Pons (tissue), 1 donor: Measurements from ENCODE around the gene C3orf20.

Experiments used
- DNase-seq: peaks from one replicate; pipeline ENCODE4 v3.0.0-alpha.2; 2016; ENCODE audit warnings: low spot score

Gene C3orf20

DNA sequence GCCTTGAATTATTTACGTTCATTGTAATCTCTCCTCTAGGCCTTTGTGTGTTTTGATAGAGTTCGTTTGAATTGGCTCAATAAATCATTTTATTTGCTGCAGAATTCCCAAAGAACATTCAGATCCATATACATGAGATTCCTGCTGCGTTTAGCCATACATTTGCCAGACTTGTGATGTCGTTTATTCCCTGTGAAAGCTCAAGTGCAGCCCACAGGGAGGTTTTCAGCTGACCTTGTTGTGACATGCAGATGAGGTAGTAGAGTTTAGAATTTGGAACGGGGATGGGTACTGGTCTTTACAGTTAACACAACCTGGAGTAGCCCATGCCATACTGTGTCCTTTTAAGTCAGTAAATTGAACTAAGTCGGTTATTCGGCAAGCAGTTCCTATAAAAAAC lies at the start of gene C3orf20:
C3orf20 (plus strand) TSS at position 301 of the 400 bp plus-strand sequence. CDS start 7,573 bp downstream, outside the sequence.
- DNase-seq: no peak

- no peak for DNase-seq
Observed at GRCh38 chr3:14625443-14625842, 49.5 kb upstream of the C3orf20 start.

- DNase-seq: no peak
Observed at GRCh38 chr3:14627815-14628214, 47.1 kb upstream of the C3orf20 start.

DNA sequence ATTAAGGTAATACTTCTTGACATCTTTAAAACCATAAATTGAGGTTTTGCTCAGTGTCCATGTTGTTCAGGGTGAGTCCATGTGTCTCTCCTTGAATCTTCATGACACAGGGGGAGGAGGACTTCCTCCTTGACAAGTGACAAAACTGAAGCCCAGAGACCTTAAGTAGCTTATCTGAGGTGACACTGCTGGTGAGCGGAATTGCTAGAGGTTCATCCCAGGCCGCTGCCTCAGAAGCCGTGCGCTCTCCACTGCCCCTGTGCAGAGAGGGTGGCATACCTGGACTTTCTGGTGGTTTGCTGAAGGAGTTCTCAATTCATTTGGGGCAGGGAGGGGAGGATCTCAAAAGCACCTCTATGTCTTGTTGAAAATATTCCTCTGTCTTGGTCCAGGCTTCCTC lies 46.5 kb upstream of the C3orf20 start:
- DNase-seq: no peak

DNA sequence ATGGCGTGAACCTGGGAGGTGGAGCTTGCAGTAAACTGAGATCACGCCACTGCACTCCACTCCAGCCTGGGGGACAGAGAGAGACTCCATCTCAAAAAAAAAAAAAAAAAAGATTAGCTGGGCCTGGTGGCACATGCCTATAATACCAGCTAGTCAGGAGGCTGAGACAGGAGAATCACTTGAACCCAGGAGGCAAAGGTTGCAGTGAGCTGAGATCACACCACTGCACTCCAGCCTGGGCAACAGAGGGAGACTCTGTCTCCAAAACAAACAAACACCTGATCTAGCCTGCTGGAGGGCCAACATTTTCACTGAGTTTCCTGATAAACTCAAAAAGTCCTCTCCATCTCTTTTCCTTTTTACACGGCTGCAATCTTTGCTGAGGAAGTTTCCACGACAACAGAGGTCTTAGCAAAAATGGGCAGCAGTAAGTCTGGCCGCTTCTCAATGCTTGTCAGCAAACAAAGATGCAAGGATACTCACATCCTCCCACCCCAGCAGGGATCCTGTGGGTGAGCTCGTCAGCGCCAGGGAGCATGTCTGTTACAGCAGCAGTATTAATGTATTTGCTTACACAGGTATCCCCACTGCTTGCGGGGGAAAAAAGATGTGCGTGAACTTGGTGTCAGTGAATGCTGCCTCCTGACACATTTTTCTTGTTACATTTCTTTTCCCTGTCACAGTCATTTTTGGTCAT lies 44.4 kb upstream of the C3orf20 start:
- DNase-seq: no peak

- DNase-seq: no peak
Observed at GRCh38 chr3:14631101-14631497, 43.8 kb upstream of the C3orf20 start.

DNA sequence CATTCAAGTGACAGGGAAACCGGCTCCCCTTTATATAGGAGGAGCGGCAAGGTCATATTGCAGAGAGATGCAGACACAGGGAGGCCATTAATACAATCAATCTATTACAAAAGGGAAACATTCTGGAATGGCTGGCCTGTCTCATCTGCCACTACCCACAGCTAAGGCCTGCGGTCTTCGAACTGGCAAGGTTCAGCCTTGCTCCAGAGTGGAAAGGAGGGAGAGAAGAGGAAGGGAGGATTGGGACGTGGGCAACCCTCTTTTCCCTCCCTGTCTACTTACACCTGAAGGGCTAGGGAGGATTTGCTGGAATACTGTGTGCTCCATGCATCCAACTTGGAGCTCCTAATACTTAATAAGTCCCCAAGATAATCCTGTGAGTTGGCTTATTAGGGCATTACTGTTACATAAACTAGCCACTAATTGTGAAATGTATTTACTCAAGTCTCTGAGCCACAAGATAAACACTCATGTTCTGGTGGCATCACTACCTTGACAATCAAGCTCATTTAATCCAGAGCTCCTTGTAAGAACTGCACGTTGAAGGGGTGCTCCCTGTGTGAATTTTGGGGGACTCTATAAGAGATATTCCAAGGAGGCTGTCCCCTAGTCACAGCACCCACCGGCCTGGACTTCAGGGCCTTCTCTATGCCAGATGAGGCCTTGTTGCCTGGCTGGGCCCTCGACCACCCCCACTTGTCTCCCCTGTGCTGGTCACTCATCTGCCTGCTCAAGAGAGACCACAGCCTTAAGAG lies 43.1 kb upstream of the C3orf20 start:
- no peak for DNase-seq

DNA sequence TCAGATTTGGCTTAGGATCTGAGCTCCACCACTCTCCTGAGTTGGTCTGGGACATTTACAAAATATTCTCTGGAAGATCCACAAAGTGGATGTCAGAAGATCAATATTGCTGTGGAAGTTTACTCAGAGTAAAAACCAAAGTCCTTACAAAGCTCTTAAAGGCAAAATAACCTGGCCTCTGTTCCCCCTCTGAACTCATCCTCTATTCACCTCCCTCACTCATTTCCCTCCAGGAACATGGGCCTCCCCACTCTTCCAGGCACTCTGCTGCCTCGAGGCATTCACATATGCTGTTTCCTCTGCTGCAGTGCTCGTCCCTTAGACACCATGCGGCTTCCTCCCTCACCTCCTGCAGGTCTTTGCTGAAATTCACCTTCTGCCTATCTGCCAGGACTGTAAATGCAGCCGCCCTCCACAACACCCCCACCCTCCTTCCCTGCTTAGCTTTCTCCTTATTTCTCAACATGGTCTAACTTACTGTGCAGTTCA lies 42.5 kb upstream of the C3orf20 start:
- no peak for DNase-seq

DNA sequence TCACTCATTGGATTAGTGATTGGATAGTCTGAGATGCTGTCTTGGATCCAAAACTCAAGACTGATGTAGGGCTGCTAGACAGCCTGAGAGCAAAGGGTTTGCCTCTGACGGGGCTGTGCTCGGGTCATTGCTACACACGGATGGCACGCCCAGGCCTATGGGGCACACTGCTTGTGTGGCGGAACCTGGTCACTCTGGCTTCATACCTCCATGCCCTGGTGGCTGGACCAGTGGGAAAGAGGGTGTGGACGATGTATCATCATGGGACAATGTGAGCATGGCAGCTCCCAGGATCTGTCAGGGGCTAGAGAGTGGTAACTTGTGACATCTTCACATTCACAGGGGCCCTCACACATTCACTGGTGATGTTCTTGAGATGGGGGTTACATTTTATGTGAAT lies 41.5 kb upstream of the C3orf20 start:
- DNase-seq: no peak

- DNase-seq: no peak
Observed at GRCh38 chr3:14633819-14634424, 41.0 kb upstream of the C3orf20 start.

GRCh38 chr3:14634763-14635400 lies 40.1 kb upstream of the C3orf20 start:
- no peak for DNase-seq

GRCh38 chr3:14636496-14637087 lies 38.3 kb upstream of the C3orf20 start:
- no peak for DNase-seq

- DNase-seq: no peak
Observed at GRCh38 chr3:14640157-14640562, 34.8 kb upstream of the C3orf20 start.

- no peak for DNase-seq
Observed at GRCh38 chr3:14640734-14641133, 34.2 kb upstream of the C3orf20 start.

DNA sequence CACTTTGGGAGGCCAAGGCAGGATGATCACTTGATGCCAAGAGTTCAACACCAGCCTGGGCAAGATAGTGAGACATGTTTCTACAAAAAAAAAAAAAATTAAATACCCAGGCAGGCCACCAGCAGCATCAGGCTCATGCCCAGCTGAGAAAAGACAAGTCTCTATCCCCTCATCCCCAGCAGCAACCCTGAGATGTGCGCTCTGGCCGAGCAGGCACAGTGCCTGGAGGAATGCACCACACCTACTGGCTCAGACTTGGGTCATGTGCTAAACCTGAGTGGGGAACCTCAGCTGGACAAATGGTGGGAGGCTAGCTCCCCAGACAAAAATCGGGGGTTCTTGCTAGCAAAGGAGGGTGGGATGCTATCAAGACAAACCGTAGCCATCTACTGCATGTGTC lies 33.6 kb upstream of the C3orf20 start:
- DNase-seq: no peak

- DNase-seq: no peak
Observed at GRCh38 chr3:14645453-14645852, 29.5 kb upstream of the C3orf20 start.

GRCh38 chr3:14646131-14646573 lies 28.8 kb upstream of the C3orf20 start:
- DNase-seq: no peak

DNA sequence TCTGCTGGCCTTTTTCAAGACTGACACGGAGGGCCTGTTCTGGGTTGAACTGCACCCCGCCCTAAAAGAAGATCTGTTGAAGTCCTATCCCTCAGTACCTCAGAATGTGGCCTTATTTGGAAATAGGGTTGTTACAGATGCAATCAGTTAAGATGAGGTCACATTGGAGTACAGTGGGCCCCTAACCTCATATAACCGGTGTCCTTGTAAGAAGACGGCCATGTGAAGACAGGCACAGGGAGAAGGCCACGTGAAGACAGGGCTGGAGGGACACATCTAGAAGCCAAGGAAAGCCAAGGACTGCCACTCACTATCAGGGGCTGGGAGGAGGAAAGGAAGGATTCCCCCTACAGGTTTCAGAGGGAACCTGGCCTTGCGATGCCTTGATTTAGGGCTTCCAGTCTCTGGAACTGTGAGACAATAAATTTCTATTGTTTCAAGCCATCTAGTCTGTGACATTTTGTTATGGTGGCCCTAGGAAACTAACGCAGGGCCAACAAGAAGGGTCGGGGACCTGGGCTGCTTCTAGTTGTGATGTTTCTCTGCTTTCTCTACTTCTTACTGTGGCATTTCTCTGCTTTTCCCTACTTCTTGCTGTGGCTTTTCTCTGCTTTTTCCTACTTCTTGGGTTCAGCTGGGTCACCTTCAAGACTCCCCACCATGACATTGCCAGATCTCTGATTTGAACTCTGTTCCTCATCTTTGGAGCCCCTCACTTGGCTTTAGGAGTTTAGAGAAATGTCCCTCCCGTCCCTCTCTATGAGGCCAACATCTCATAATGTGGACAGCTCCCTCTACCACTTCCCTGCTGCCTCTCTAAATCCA lies 28.1 kb upstream of the C3orf20 start:
- DNase-seq: no peak

DNA sequence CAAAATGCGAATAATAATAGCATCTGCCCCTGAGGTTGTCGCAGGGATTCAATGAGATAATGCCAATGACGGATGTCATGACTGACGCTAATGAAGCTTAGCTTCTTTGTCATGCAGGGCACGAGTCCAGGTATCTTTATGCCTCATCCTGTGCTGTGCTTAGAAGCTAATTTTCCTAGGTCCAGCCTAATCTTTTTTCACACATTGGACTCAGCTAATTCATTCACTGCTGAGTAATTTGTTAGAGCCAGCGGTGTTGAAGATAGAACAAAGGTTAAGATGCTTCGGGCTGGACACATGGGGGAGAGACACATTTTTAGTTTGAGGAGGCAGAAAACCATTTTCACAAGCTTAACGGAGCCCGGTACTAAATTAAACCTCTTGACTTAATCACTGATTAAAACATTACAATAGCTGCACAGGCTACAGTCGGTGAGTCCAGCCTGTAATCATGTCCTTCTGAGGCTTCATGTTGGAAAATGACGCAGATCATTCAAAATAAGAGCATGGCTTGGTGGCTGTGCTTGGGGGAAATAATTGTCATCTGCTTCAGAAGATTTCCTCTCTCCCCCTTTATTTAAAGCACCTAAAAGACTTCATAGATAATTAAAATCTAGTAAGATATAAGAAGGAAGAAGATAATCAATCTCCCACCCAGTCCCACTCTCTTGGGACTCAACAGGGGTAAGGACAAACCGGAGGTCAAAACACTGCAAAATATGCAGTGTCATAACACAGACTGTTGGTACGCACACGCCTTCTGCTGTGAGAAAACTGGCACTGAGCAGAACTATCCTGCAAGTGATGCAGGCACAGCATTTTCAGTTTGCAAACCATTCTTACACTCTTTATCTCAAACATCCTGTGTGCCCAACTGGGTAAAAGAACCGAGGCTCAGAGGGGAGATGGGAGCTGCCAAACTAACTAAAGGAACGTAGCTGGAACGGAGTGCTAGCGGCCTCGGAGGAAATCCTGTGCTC lies 26.7 kb upstream of the C3orf20 start:
- no peak for DNase-seq

- DNase-seq: no peak
Observed at GRCh38 chr3:14649466-14649865, 25.5 kb upstream of the C3orf20 start.
